ENCODE measurements around the gene TSPO2.

TSPO2 gene

GRCh38 chr6:41055149-41055548 is 12.9 kb downstream of the TSPO2 start:
- no peak overlapping the region for H3K9ac ChIP-seq (ENCODE audit: low read length)
- no peak overlapping the region for H3K4ac ChIP-seq (ENCODE audit: low read depth, low read length)
- peaks cover 14 to 22% of the 10 kb centered on the region in 2 experiments for H3K4me1 ChIP-seq (ENCODE audit: control insufficient read depth in 1 of 2, insufficient read depth in 2 of 2, low read length in 2 of 2)
- no peak overlapping the region for H3K4me3 ChIP-seq (ENCODE audit: low read depth, low read length)
- no peak overlapping the region for H3K4me2 ChIP-seq (ENCODE audit: low read length)
- no peaks in the 10 kb centered on the region for H3K27me3 ChIP-seq (ENCODE audit: insufficient read depth, low read length)
- no peak overlapping the region for H3K14ac ChIP-seq (ENCODE audit: low read length)
- H2AFZ ChIP-seq (ENCODE audit: insufficient read depth, low read length, poor library complexity) = no peak overlapping the region
- no peak overlapping the region for H4K12ac ChIP-seq (ENCODE audit: low read depth, low read length)
- no peak overlapping the region for H2BK120ac ChIP-seq (ENCODE audit: insufficient read depth, low read length, poor library complexity)
- H3K27ac ChIP-seq (ENCODE audit: low read depth, low read length) = no peak overlapping the region
- H3K79me2 ChIP-seq (ENCODE audit: control insufficient read depth, insufficient read depth, low read length, poor library complexity) = no peaks in the 10 kb centered on the region
- WGBS (ENCODE audit: extremely low coverage, insufficient coverage, insufficient read length) = no CpG with 5 or more reads among the region's 3 CpGs
- H3K36me3 ChIP-seq (ENCODE audit: control insufficient read depth in 1 of 2, insufficient read depth in 2 of 2, low read length in 2 of 2) = no peaks in the 10 kb centered on the region
- no peak overlapping the region for H2BK12ac ChIP-seq (ENCODE audit: low read length)
- no peak overlapping the region for H2AK5ac ChIP-seq (ENCODE audit: low read length)
- no peak for DNase-seq
- H3K79me1 ChIP-seq (ENCODE audit: low read length) = peaks cover 2% of the 10 kb centered on the region
- no peak overlapping the region for H3K23ac ChIP-seq (ENCODE audit: low read length)
- no peak overlapping the region for H3K18ac ChIP-seq (ENCODE audit: low read length)
- no peak overlapping the region for H4K91ac ChIP-seq (ENCODE audit: low read depth, low read length)
- no peak overlapping the region for H2BK5ac ChIP-seq (ENCODE audit: low read depth, low read length, poor library complexity)
- no peak overlapping the region for H4K8ac ChIP-seq (ENCODE audit: low read depth, low read length)
- no peaks in the 10 kb centered on the region for H3K9me3 ChIP-seq (ENCODE audit: insufficient read depth, low read depth, low read length)

- Histone ChIP-seq H3K27me3 (ENCODE audit: insufficient read depth, low read length) (no peaks in the 10 kb centered on the region), H2BK120ac (ENCODE audit: insufficient read depth, low read length, poor library complexity) (no peak overlapping the region), H4K91ac (ENCODE audit: low read depth, low read length) (no peak overlapping the region), H3K23ac (ENCODE audit: low read length) (no peak overlapping the region), H2BK5ac (ENCODE audit: low read depth, low read length, poor library complexity) (no peak overlapping the region), H2BK12ac (ENCODE audit: low read length) (peak overlapping the region; percentile 34), H3K4me3 (ENCODE audit: low read depth, low read length) (no peak overlapping the region), H3K4me2 (ENCODE audit: low read length) (no peak overlapping the region), H4K12ac (ENCODE audit: low read depth, low read length) (no peak overlapping the region), H2AK5ac (ENCODE audit: low read length) (no peak overlapping the region), H2AFZ (ENCODE audit: insufficient read depth, low read length, poor library complexity) (no peak overlapping the region), H3K9ac (ENCODE audit: low read length) (no peak overlapping the region), H3K14ac (ENCODE audit: low read length) (no peak overlapping the region), H3K36me3 (ENCODE audit: control insufficient read depth in 1 of 2, insufficient read depth in 2 of 2, low read length in 2 of 2) (no peaks in the 10 kb centered on the region), H4K8ac (ENCODE audit: low read depth, low read length) (no peak overlapping the region), H3K4me1 (ENCODE audit: control insufficient read depth in 1 of 2, insufficient read depth in 2 of 2, low read length in 2 of 2) (peaks cover 11 to 19% of the 10 kb centered on the region in 2 experiments), H3K79me2 (ENCODE audit: control insufficient read depth, insufficient read depth, low read length, poor library complexity) (no peaks in the 10 kb centered on the region), H3K79me1 (ENCODE audit: low read length) (no peaks in the 10 kb centered on the region), H3K27ac (ENCODE audit: low read depth, low read length) (no peak overlapping the region), H3K9me3 (ENCODE audit: insufficient read depth, low read depth, low read length) (no peaks in the 10 kb centered on the region), H3K4ac (ENCODE audit: low read depth, low read length) (no peak overlapping the region), H3K18ac (ENCODE audit: low read length) (no peak overlapping the region)
- no peak for DNase-seq
- no CpG with 5 or more reads among the region's 6 CpGs for WGBS (ENCODE audit: extremely low coverage, insufficient coverage, insufficient read length)
Measured at GRCh38 chr6:41056768-41057490, 14.7 kb downstream of the TSPO2 start.

GRCh38 chr6:41058783-41059181 is 16.5 kb downstream of the TSPO2 start:
- Histone ChIP-seq H4K12ac (ENCODE audit: low read depth, low read length) (no peak overlapping the region), H3K4ac (ENCODE audit: low read depth, low read length) (no peak overlapping the region), H2AFZ (ENCODE audit: insufficient read depth, low read length, poor library complexity) (no peak overlapping the region), H3K9me3 (ENCODE audit: insufficient read depth, low read depth, low read length) (no peaks in the 10 kb centered on the region), H2BK5ac (ENCODE audit: low read depth, low read length, poor library complexity) (no peak overlapping the region), H3K36me3 (ENCODE audit: control insufficient read depth in 1 of 2, insufficient read depth in 2 of 2, low read length in 2 of 2) (no peaks in the 10 kb centered on the region), H2BK120ac (ENCODE audit: insufficient read depth, low read length, poor library complexity) (peak overlapping the region; percentile 10), H3K27ac (ENCODE audit: low read depth, low read length) (peak overlapping the region; percentile 10), H3K18ac (ENCODE audit: low read length) (no peak overlapping the region), H3K79me2 (ENCODE audit: control insufficient read depth, insufficient read depth, low read length, poor library complexity) (no peaks in the 10 kb centered on the region), H3K14ac (ENCODE audit: low read length) (no peak overlapping the region), H3K27me3 (ENCODE audit: insufficient read depth, low read length) (no peaks in the 10 kb centered on the region), H3K4me1 (ENCODE audit: control insufficient read depth in 1 of 2, insufficient read depth in 2 of 2, low read length in 2 of 2) (peaks cover 11 to 15% of the 10 kb centered on the region in 2 experiments), H3K79me1 (ENCODE audit: low read length) (peaks cover under 1% of the 10 kb centered on the region), H2BK12ac (ENCODE audit: low read length) (peak overlapping the region; percentile 17), H3K4me3 (ENCODE audit: low read depth, low read length) (no peak overlapping the region), H3K9ac (ENCODE audit: low read length) (no peak overlapping the region), H2AK5ac (ENCODE audit: low read length) (no peak overlapping the region), H4K8ac (ENCODE audit: low read depth, low read length) (no peak overlapping the region), H3K23ac (ENCODE audit: low read length) (no peak overlapping the region), H4K91ac (ENCODE audit: low read depth, low read length) (peak overlapping the region; percentile 16), H3K4me2 (ENCODE audit: low read length) (no peak overlapping the region)
- no CpG with 5 or more reads among the region's 2 CpGs for WGBS (ENCODE audit: extremely low coverage, insufficient coverage, insufficient read length)
- peak in 1 of 2 donors; percentile 23 for DNase-seq

- H3K4me3 ChIP-seq (ENCODE audit: low read depth, low read length) = no peak overlapping the region
- H3K4me1 ChIP-seq (ENCODE audit: control insufficient read depth in 1 of 2, insufficient read depth in 2 of 2, low read length in 2 of 2) = peaks cover 11 to 18% of the 10 kb centered on the region in 2 experiments
- H2BK120ac ChIP-seq (ENCODE audit: insufficient read depth, low read length, poor library complexity) = peak overlapping the region; percentile 10
- no peak overlapping the region for H3K18ac ChIP-seq (ENCODE audit: low read length)
- no peaks in the 10 kb centered on the region for H3K27me3 ChIP-seq (ENCODE audit: insufficient read depth, low read length)
- H3K79me2 ChIP-seq (ENCODE audit: control insufficient read depth, insufficient read depth, low read length, poor library complexity) = no peaks in the 10 kb centered on the region
- no peak overlapping the region for H2AK5ac ChIP-seq (ENCODE audit: low read length)
- peak; percentile 74 to 83 for DNase-seq
- H3K36me3 ChIP-seq (ENCODE audit: control insufficient read depth in 1 of 2, insufficient read depth in 2 of 2, low read length in 2 of 2) = peaks cover 0 to 2% of the 10 kb centered on the region in 2 experiments
- peak overlapping the region; percentile 6 for H2BK5ac ChIP-seq (ENCODE audit: low read depth, low read length, poor library complexity)
- peak overlapping the region; percentile 1 for H3K27ac ChIP-seq (ENCODE audit: low read depth, low read length)
- H3K23ac ChIP-seq (ENCODE audit: low read length) = no peak overlapping the region
- H3K79me1 ChIP-seq (ENCODE audit: low read length) = peaks cover 5% of the 10 kb centered on the region
- no CpG with 5 or more reads among the region's 1 CpG for WGBS (ENCODE audit: extremely low coverage, insufficient coverage, insufficient read length)
- no peak overlapping the region for H3K4me2 ChIP-seq (ENCODE audit: low read length)
- no peak overlapping the region for H2AFZ ChIP-seq (ENCODE audit: insufficient read depth, low read length, poor library complexity)
- no peak overlapping the region for H4K8ac ChIP-seq (ENCODE audit: low read depth, low read length)
- no peak overlapping the region for H3K9ac ChIP-seq (ENCODE audit: low read length)
- no peak overlapping the region for H3K14ac ChIP-seq (ENCODE audit: low read length)
- H2BK12ac ChIP-seq (ENCODE audit: low read length) = peak overlapping the region; percentile 10
- peak overlapping the region; percentile 16 for H4K91ac ChIP-seq (ENCODE audit: low read depth, low read length)
- no peak overlapping the region for H3K4ac ChIP-seq (ENCODE audit: low read depth, low read length)
- H4K12ac ChIP-seq (ENCODE audit: low read depth, low read length) = no peak overlapping the region
- no peaks in the 10 kb centered on the region for H3K9me3 ChIP-seq (ENCODE audit: insufficient read depth, low read depth, low read length)
Measured at GRCh38 chr6:41059556-41059955, 17.3 kb downstream of the TSPO2 start.

All from trophoblast cell (in vitro differentiated cells and primary cell).